Subcutaneous preadipocyte (primary cell): ENCODE data around the gene KRT73. TPM values are rescaled to one million over a fixed set of nuclear protein-coding genes. Genes with fewer than 3 reads are reported as not detected.

Source experiments
- total RNA-seq: library from RNA; depleted of rRNA; stranded (reverse); fragments of >200 nt; gene quantifications from 2 replicates; pipeline ENCODE4 v1.2.3, GENCODE V29; 2012

The KRT73 gene
- not detected in 2 replicates for total RNA-seq

GRCh38 chr12:52618216-52618615 is at the start of gene KRT73:
KRT73 (minus strand) TSS chr12:52618559; CDS start chr12:52618524, 35 bp downstream.

DNA sequence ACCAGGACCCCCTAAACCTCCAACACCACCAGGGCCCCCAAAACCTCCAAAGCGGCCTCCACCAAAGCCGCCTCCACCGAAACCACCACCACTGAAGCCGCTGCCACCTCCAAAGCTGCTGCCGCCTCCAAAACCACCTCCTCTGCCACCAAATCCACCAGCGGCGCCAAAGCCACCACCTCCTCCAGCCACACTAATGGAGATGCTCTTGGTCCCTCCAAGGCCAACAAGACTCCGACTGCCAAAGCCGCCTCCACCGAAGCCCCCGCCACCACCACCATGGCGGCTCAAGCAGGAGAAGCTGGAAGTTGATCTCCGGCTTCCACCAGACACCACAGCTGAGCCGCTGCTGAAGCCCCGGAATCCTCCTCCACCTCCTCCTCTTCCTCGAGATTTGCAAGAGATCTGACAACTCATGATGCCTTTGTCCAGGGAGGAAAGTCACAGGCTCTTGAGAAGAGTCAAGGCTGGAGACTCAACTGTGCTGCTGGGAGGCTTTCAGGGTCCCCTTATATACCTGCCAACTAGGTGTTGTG is 33.4 kb upstream of the KRT73 start, which contains the start of gene KRT2:
KRT2 (minus strand) TSS at position 486 of the 536 bp plus-strand sequence; CDS start at position 417, 69 bp downstream.

DNA sequence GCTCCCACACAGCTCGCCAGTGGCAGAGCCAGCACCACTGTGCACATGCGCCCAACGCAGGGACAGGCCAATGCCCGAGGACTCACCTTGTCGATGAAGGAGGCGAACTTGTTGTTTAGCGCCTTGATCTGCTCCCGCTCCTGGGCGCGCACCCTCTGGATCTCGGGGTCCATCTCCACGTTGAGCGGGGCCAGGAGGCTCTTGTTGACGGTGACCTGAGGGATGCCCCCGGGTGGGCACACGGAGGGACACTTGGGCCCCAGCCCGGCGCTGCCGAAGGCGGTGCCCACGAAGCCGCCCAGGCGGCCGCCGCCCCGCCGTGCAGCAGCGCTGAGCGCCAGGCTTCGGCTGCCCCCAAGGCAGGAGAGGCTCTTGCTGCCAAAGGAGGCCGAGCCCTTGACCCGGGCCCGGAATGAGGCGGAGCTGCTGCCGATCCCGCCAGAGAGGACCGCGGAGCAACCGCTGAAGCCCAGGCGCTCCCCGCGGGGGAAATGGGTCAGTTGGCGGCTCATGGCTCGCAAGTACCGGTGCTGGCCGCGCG is 17.3 kb downstream of the KRT73 start, which contains the start of gene KRT72:
KRT72 (minus strand) TSS at position 523 of the 541 bp plus-strand sequence; CDS start at position 512, 11 bp downstream.

DNA sequence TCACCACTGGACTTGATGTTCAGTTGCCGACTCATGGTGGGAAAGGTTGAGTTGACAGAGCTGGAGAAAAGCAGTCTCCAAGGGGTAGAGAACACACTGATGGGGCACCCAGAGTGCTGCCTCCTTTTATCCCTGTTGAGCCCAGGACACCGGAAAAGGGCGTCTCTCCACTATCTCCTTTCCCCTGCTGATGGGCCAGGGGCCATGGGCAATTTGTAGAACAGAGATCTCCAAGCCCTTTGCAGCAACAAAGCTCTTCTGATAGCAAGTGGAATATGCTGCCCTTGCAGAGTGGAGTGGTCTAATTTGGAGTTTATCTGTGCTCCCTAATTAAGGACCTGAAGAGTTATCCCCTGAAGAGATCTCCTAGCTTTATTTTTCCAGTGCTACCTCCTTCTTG is 44.6 kb downstream of the KRT73 start, which contains the start of gene KRT74:
KRT74 (minus strand) TSS at position 101 of the 400 bp plus-strand sequence; CDS start at position 35, 66 bp downstream.

Other genes starting within 250 kb of the KRT73 start
- gene KRT84, start 232.9 kb downstream of the KRT73 start, total RNA-seq = not detected in 2 replicates
- gene KRT82, start 212.2 kb downstream of the KRT73 start, total RNA-seq = not detected in 2 replicates
- not detected in 2 replicates for gene KRT75, start 184.2 kb downstream of the KRT73 start, total RNA-seq
- gene KRT6B, start 166.4 kb downstream of the KRT73 start, total RNA-seq = not detected in 2 replicates
- not detected in 2 replicates for gene KRT6C, start 144.8 kb downstream of the KRT73 start, total RNA-seq
- 0.78 TPM in 1 of 2 replicates, not detected in the other for gene KRT6A, start 125.3 kb downstream of the KRT73 start, total RNA-seq
- gene KRT5, start 98.2 kb downstream of the KRT73 start, total RNA-seq = 0.20 TPM in 1 of 2 replicates, not detected in the other
- gene KRT71, start 65.4 kb downstream of the KRT73 start, total RNA-seq = not detected in 2 replicates
- not detected in 2 replicates for gene KRT74, start 44.7 kb downstream of the KRT73 start, total RNA-seq
- not detected in 2 replicates for gene KRT72, start 17.1 kb downstream of the KRT73 start, total RNA-seq
- gene KRT2, start 33.7 kb upstream of the KRT73 start, total RNA-seq = not detected in 2 replicates
- not detected in 2 replicates for gene KRT1, start 61.8 kb upstream of the KRT73 start, total RNA-seq
- not detected in 2 replicates for gene KRT77, start 85.0 kb upstream of the KRT73 start, total RNA-seq
- gene KRT76, start 158.8 kb upstream of the KRT73 start, total RNA-seq = not detected in 2 replicates
- not detected in 2 replicates for gene KRT3, start 177.6 kb upstream of the KRT73 start, total RNA-seq
- not detected in 2 replicates for gene KRT4, start 195.6 kb upstream of the KRT73 start, total RNA-seq
- gene KRT79, start 215.8 kb upstream of the KRT73 start, total RNA-seq = not detected in 2 replicates
- not detected in 2 replicates for gene KRT78, start 230.4 kb upstream of the KRT73 start, total RNA-seq